GM19468 (cell line): ENCODE data around the gene PRCP.
"Not testable (repeated sequence)": the region's sequence is repeated elsewhere in the genome, so short reads cannot be mapped to it uniquely, and the experiment has no call there.

ENCODE experiments used
- ATAC-seq: cut with Tn5 transposase; IDR thresholded peaks from one replicate; pipeline ENCODE4 v1.9.1; 2021; ENCODE audit warnings: mild to moderate bottlenecking, moderate library complexity, moderate number of reproducible peaks; ENCODE audit not compliant: unreplicated experiment; ENCODE audit errors: extremely low read depth

The PRCP gene

DNA sequence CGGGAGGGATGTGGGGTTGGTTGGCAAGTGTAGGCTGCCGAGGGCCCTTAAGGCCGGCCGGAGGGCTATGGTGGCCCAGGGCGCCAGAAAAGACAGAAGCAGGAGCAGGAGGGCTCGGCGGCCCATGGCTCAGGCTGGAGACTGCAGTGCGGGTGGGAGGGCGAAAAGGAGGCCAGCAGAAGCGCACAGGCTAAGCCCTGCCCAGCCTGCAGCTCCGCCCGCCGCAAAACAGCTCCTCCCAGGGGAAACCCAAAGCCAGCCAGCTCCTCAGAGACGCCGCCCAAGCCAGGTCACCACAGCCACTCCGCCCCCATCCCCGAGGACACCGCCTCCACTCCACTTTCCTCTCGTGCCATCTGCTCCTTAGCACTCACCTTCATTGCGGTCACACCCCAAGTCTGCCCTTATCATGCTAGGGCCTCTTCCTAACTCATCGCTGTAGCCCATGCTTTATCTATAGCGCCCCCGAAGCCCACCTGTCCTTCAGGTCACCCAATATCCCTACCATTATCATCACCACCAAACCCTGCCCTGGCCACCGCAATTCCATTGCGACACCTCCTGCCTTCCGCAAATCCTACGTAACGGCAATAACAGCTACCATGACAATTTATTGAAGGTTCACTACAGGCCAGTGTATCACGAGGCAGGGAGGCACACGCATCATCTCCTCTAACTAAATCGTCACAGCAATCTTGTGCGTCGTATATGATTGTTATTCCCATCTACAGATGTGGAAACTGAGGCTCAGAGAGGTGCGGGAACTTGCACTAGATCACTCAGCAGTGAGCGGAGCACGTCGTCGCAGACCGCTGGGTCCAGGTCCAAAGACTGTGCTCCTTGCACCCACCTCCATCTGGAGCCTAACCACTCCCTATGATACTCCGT lies at the start of gene PRCP:
TSS of gene PRCP (minus strand) at position 154 of the 888 bp plus-strand sequence. CDS start at position 126, 28 bp downstream.
- peak; percentile 64 for ATAC-seq

DNA sequence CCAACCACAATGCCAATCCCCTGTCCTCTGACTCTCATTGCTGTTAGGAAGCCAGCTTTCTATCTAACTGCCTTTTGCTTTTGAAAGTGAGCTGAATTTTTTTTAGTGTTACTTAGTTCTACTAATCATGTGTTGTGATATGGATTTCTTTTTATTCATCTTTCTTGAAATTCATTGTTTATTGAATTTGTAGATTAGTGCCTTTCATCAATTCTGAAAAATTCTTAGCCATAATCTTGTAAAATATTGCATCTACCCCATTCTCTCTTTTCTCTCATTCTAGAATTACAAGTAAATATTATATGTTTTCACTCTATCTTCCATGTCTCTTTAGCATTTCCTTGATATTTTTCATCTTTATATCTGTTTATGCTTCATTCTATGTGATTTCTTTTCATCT lies 49.1 kb upstream of the PRCP start:
- no peak for ATAC-seq

- no peak for ATAC-seq
Measured at GRCh38 chr11:82945682-82946081, 45.5 kb upstream of the PRCP start.

DNA sequence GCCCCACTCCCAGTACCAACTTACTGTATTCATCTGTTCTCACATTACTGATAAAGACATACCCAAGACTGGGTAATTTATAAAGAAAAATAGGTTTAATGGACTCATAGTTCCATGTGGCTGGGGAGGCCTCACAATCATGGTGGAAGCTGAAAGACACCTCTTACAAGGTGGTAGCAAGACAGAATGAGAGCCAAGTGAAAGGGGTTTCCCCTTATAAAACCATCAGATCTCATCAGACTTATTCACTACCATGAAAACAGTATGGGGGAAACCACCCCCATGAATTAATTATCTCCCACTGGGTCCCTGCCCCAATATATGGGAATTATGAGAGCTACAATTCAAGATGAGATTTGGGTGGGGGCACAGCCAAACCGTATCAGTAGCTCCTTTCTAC lies 44.8 kb upstream of the PRCP start:
- not testable (repeated sequence) for ATAC-seq

GRCh38 chr11:82944198-82944597 lies 44.0 kb upstream of the PRCP start:
- ATAC-seq = no peak

GRCh38 chr11:82943430-82943829 lies 43.2 kb upstream of the PRCP start:
- not testable (repeated sequence) for ATAC-seq

DNA sequence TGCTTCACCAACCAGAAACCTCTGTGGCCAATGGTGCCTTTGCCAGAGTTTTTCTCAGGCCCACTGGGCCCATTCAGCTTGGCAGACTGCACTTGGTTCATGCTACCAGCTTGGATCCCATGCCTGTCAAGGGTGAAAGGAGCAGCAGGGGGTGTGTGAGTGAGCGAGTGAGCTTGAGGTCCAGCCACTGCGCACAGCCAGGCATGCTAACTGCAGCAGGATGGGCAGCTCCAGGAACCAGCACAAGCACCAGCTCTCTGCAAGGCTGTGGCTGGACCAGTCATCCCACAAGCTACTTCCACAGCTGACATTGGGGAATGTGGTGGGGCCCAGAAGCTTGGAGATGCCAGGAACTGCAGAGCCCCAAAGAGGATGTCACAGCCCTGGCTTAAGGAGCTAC lies 42.1 kb upstream of the PRCP start:
- no peak for ATAC-seq

DNA sequence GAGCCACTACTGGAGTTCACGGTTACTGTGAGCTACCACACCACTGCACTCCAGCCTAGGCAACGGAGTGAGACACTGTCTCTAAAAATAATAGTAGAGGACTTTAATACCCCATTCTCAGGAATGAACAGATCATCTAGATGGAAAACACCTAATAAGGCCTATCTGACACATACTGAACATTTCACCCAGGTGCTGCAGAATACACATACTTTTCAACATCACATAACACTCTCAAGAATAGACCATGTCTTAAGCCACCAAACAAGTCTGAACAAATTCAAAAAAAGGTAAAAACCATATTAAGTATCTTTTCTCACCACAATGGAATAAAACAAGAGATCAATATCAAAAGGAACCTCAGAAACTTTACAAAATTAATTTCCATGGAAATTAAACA lies 39.2 kb upstream of the PRCP start:
- no peak for ATAC-seq

DNA sequence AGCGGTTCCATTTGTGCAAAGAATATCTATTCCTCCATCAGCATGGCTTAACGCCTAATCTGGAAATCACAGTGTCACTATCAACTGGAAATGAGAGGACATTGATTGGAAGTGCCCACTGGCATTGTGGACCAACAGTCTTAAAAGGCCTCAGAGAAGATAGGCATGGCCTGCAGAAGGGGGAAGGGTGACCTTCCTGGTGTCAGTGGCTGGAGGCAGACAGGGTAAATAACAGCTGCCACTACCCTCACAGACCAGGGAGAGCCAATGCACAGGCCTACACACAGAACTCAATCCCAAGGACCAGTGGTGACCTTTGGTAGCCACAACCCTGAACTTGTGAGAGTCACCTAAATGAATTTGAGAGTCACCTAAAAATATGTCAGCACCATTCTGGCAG lies 37.3 kb upstream of the PRCP start:
- ATAC-seq = no peak

GRCh38 chr11:82936261-82936660 lies 36.0 kb upstream of the PRCP start:
- no peak for ATAC-seq

GRCh38 chr11:82932564-82932963 lies 32.3 kb upstream of the PRCP start:
- no peak for ATAC-seq

- no peak for ATAC-seq
Measured at GRCh38 chr11:82930734-82931133, 30.5 kb upstream of the PRCP start.

GRCh38 chr11:82930229-82930628 lies 30.0 kb upstream of the PRCP start:
- ATAC-seq = no peak

DNA sequence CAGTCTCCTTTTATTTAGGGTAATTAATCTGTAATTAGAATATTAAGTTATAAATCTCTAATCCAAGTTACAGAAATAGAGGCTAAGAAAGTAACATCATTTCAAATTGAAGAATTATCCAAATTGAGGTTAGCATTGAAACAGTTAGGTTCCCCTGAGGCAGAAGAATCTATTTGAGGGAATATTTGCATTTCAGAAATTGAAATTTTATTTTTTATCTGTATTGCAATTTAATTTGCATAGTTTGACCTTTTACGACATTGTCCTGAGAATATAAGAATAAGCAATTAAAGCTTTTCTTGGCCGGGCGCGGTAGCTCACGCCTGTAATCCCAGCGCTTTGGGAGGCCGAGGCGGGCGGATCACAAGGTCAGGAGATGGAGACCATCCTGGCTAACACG lies 28.9 kb upstream of the PRCP start:
- no peak for ATAC-seq

GRCh38 chr11:82927264-82927880 lies 27.1 kb upstream of the PRCP start:
- ATAC-seq = no peak

DNA sequence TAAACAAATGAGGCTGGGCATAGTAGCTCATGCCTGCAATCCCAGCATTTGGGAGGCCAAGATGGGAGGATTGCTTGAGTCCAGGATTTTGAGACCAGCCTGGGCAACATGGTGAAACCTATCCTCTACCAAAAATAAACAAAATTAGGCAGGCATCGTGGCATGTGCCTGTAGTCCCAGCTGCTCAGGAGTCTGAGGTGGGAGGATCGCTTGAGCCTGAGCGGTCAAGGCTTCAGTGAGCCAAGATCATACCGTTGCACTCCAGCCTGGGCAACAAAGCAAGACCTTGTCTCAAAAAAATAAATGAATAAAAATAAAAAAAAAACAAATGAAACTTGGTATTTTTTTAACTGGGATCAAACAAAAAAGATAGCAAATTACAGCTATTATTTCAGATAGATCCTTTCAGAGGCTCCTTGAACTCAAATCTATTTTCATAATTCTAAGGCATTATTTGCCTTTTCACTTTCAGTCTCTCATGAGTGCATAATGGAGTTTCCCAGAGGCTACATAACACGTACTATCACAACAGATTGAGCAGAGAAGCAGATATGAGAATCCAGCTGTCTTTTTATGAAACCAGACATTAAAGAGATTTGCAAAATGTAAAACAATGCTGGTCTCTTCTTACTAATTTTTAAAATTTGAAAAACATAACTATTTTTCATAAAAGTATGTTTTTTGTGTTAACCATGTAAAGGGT lies 24.4 kb upstream of the PRCP start:
- no peak for ATAC-seq

GRCh38 chr11:82922396-82923173 lies 22.4 kb upstream of the PRCP start:
- ATAC-seq = not testable (repeated sequence)

GRCh38 chr11:82920227-82920626 lies 20.0 kb upstream of the PRCP start:
- ATAC-seq = not testable (repeated sequence)

- not testable (repeated sequence) for ATAC-seq
Measured at GRCh38 chr11:82919786-82920185, 19.6 kb upstream of the PRCP start.

GRCh38 chr11:82909015-82909640 lies 8.9 kb upstream of the PRCP start:
- no peak for ATAC-seq
